Gastrocnemius medialis (tissue), 4 donors: ENCODE measurements around the gene COL6A3. TPM values are rescaled to one million over a fixed set of nuclear protein-coding genes. Genes with fewer than 3 reads are reported as not detected.

Experiments
- ATAC-seq, 2 donors: fragments of 150-250 bp; one replicate each; pipeline ENCODE4 v1.9.1; 2016
- DNase-seq, 2 donors: peaks; one replicate each; pipeline ENCODE4 v3.0.0-alpha.2; 2019
- H3K27ac ChIP-seq, 4 donors: fragments of 200-600 bp; sonication (generic); 1 replicate in 1 of 4; 2 replicates in 3 of 4; pipeline ENCODE4 v1.5.1; 2016 to 2018; ENCODE audit warnings: mild to moderate bottlenecking in 2 of 4, moderate library complexity in 1 of 4
- H3K27me3 ChIP-seq, 3 donors: fragments of 200-600 bp; sonication (generic) in 2 of 3; 1 replicate in 1 of 3; 2 replicates in 2 of 3; pipeline versions ENCODE4 v1.5.1 to v1.6.0; 2016 to 2019; ENCODE audit warnings: mild to moderate bottlenecking in 1 of 3, moderate library complexity in 1 of 3
- H3K36me3 ChIP-seq, 2 donors: fragments of 200-600 bp; sonication (generic) in 1 of 2; one replicate each; pipeline ENCODE4 v1.5.1; 2017 to 2018
- H3K4me1 ChIP-seq, 2 donors: fragments of 200-600 bp; sonication (generic) in 1 of 2; one replicate each; pipeline ENCODE4 v1.5.1; 2016 to 2017; ENCODE audit warnings: mild to moderate bottlenecking in 2 of 2
- H3K4me3 ChIP-seq, 4 donors: fragments of 200-600 bp; sonication (generic) in 3 of 4; 1 replicate in 1 of 4; 2 replicates in 3 of 4; pipeline ENCODE4 v1.5.1; 2016 to 2019; ENCODE audit warnings: mild to moderate bottlenecking in 2 of 4
- H3K9me3 ChIP-seq, 3 donors: fragments of 200-600 bp; sonication (generic) in 2 of 3; 1 replicate in 1 of 3; 2 replicates in 2 of 3; pipeline ENCODE4 v1.5.1; 2016 to 2019
- POLR2A ChIP-seq, 2 donors: fragments of 450-650 bp; IDR thresholded peaks; one replicate each; pipeline ENCODE4 v1.6.1; 2017; ENCODE audit warnings: antibody characterized with exemption in 2 of 2, mild to moderate bottlenecking in 2 of 2, moderate library complexity in 2 of 2
- in situ Hi-C, 4 donors: fragments of 200-750 bp; cut with MboI; loops; one replicate each; pipeline versions ENCODE4 v1.15.0 to v1.8.0; 2017; ENCODE audit warnings: low sequenced_read_pairs in 4 of 4
- intact Hi-C: fragments of 100-400 bp; cut with DNase I; formaldehyde crosslinking; loops from one replicate; pipeline ENCODE4 v1.15.1; 2023; ENCODE audit warnings: low total_unique reads
- total RNA-seq, 4 donors: library from RNA; depleted of rRNA; stranded (reverse); fragments of >200 nt; gene quantifications; one replicate each; pipeline versions ENCODE4 v1.1.0 to v1.2.3, GENCODE V29; 2016
- TF ChIP-seq, protein P1 (sequence below), 5 experiments: fragments of 450-650 bp in 3 of 5; fragments of 200-600 bp in 2 of 5; sonication (generic) in 2 of 5; IDR thresholded peaks in 4 of 5; conservative IDR thresholded peaks in 1 of 5; 1 replicate in 4 of 5; 2 replicates in 1 of 5; pipeline ENCODE4 v1.5.1; 2016 to 2019; ENCODE audit warnings: antibody characterized with exemption in 5 of 5, mild to moderate bottlenecking in 3 of 5, moderate library complexity in 3 of 5

Gene COL6A3
- total RNA-seq, 4 donors from 2014 or later: 45.3 to 150 (median 108) TPM

DNA sequence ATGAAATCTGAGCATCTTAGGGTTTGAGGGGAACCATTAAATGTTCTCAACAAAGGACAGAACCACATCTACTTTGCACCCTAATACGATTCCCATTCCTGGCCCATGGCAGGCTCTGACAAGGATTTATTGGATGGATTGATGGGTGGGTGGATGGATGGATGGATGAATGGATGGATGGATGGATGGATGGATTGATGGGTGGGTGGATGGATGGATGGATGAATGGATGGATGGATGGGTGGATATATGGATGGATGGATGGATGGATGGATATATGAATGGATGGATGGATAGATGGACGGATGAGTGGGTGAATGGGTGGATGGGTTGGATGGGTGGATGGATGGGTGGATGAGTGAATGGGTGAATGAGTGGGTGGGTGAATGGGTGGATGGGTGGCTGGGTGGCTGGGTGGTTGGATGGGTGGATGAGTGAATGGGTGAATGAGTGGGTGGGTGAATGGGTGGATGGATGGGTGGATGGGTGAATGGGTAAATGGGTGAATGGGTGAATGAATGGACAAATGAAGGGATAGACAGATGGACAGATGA, 43.5 kb upstream of the COL6A3 start:
- in situ Hi-C loops: no loop called here
- TF ChIP-seq, protein P1, sequence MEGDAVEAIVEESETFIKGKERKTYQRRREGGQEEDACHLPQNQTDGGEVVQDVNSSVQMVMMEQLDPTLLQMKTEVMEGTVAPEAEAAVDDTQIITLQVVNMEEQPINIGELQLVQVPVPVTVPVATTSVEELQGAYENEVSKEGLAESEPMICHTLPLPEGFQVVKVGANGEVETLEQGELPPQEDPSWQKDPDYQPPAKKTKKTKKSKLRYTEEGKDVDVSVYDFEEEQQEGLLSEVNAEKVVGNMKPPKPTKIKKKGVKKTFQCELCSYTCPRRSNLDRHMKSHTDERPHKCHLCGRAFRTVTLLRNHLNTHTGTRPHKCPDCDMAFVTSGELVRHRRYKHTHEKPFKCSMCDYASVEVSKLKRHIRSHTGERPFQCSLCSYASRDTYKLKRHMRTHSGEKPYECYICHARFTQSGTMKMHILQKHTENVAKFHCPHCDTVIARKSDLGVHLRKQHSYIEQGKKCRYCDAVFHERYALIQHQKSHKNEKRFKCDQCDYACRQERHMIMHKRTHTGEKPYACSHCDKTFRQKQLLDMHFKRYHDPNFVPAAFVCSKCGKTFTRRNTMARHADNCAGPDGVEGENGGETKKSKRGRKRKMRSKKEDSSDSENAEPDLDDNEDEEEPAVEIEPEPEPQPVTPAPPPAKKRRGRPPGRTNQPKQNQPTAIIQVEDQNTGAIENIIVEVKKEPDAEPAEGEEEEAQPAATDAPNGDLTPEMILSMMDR (IDR thresholded peaks at IDR 0.05 in 4 of 5, conservative IDR thresholded peaks at IDR 0.05 in 1 of 5): no peak
- no peak for TF ChIP-seq POLR2A (IDR thresholded peaks at IDR 0.05)
- Histone ChIP-seq H3K4me3 (no peak overlapping the region), H3K4me1 (peaks cover 26 to 38% of the 10 kb centered on the region in 2 donors), H3K27me3 (no peaks in the 10 kb centered on the region), H3K27ac (peak overlapping the region in 2 of 4 donors; percentile 71 to 85), H3K36me3 (no peaks in the 10 kb centered on the region), H3K9me3 (no peaks in the 10 kb centered on the region)
- intact Hi-C loops: loop anchor here (5.0 kb wide), 1 partner anchor 1850 kb away; no protein-coding TSS in a partner anchor
- DNase-seq: no peak
- no peak for ATAC-seq

DNA sequence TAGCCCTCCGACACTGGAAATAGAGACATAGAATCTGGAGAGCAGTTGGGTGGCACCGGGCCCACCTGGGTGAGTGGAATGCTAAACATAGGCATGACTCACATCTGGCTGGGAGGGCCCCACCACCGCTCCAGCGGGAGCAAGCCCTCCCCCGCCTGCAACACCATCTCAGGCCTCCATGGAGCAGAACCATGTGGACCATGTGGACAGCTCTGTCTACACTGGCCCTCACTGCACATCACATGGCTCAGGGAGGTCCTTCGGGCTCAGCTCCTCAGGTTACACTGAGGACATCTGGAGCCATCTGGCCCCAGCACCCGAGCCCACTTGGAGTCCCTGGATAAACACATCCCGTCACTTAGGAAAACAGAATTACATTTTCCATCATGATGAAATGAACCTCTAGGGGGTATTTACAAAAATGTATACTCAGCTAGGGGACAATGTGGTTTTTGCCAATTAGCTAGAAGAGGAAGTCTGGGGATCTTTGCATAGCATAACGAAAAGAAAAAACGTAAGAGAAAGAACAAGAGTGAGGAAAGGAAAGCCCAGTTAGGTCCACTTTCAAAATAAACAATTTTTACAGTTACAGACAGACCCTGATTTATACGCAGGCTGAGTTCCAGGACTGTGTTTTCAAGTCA, 42.4 kb upstream of the COL6A3 start:
- ATAC-seq (peak; percentile 84 to 87), DNase-seq (peak; percentile 92 to 98)
- H3K36me3 ChIP-seq: no peaks in the 10 kb centered on the region
- H3K27ac ChIP-seq: peak overlapping the region; percentile 71 to 85 (median 81)
- in situ Hi-C loops: no loop called here
- no peak for TF ChIP-seq POLR2A (IDR thresholded peaks at IDR 0.05)
- TF ChIP-seq, protein P1 (IDR thresholded peaks at IDR 0.05 in 4 of 5, conservative IDR thresholded peaks at IDR 0.05 in 1 of 5): no peak
- intact Hi-C loops: loop anchor here (5.0 kb wide), 1 partner anchor 1851 kb away; no protein-coding TSS in a partner anchor
- peaks cover 26 to 38% of the 10 kb centered on the region in 2 donors for H3K4me1 ChIP-seq
- no peak overlapping the region for H3K4me3 ChIP-seq
- no peaks in the 10 kb centered on the region for H3K9me3 ChIP-seq
- H3K27me3 ChIP-seq: no peaks in the 10 kb centered on the region

GRCh38 chr2:237455764-237456163, 41.8 kb upstream of the COL6A3 start:
- no peak for TF ChIP-seq POLR2A (IDR thresholded peaks at IDR 0.05)
- TF ChIP-seq, protein P1 (IDR thresholded peaks at IDR 0.05 in 4 of 5, conservative IDR thresholded peaks at IDR 0.05 in 1 of 5): no peak
- no peak overlapping the region for H3K4me3 ChIP-seq
- peak in 1 of 2 donors; percentile 45 for DNase-seq
- intact Hi-C loops: loop anchor here (5.0 kb wide), 1 partner anchor 1852 kb away; no protein-coding TSS in a partner anchor
- in situ Hi-C loops: no loop called here
- H3K27me3 ChIP-seq: no peaks in the 10 kb centered on the region
- H3K4me1 ChIP-seq: peaks cover 26 to 42% of the 10 kb centered on the region in 2 donors
- ATAC-seq: peak; percentile 38 to 63
- no peaks in the 10 kb centered on the region for H3K9me3 ChIP-seq
- peak overlapping the region; percentile 71 to 85 (median 81) for H3K27ac ChIP-seq
- H3K36me3 ChIP-seq: no peaks in the 10 kb centered on the region

GRCh38 chr2:237453671-237454070, 39.7 kb upstream of the COL6A3 start:
- Histone ChIP-seq H3K4me3 (no peak overlapping the region), H3K27me3 (no peaks in the 10 kb centered on the region), H3K36me3 (no peaks in the 10 kb centered on the region), H3K4me1 (peaks cover 41 to 50% of the 10 kb centered on the region in 2 donors), H3K9me3 (no peaks in the 10 kb centered on the region), H3K27ac (peak overlapping the region in 3 of 4 donors; percentile 3 to 28 (median 12))
- in situ Hi-C loops (no loop called here), intact Hi-C loops (no loop called here)
- no peak for TF ChIP-seq POLR2A (IDR thresholded peaks at IDR 0.05)
- TF ChIP-seq, protein P1 (IDR thresholded peaks at IDR 0.05 in 4 of 5, conservative IDR thresholded peaks at IDR 0.05 in 1 of 5): no peak
- ATAC-seq: no peak
- no peak for DNase-seq
